Karpas-422 (cell line): Measurements from ENCODE around the gene IFT57. TPM values are rescaled to one million over a fixed set of nuclear protein-coding genes. Genes with fewer than 3 reads are reported as not detected.
A peak's percentile ranks its signal among the peaks of the same experiment; 100 is the strongest.

ENCODE experiments used
- DNase-seq: peaks from one replicate; pipeline ENCODE4 v3.0.0-alpha.2; 2015
- H2AFZ ChIP-seq: fragments of 200-600 bp; sonication (generic); 2 replicates; pipeline ENCODE4 v1.6.1; 2014; ENCODE audit warnings: antibody characterized with exemption, low read length, mixed read lengths
- H3K27ac ChIP-seq: fragments of 200-600 bp; sonication (generic); 2 replicates; pipeline ENCODE4 v1.5.1; 2014; ENCODE audit warnings: mild to moderate bottlenecking, low read length, moderate library complexity
- H3K27me3 ChIP-seq: fragments of 200-600 bp; sonication (generic); 2 replicates; pipeline ENCODE4 v1.6.1; 2014; ENCODE audit warnings: low read length, mixed read lengths
- H3K36me3 ChIP-seq: fragments of 200-600 bp; sonication (generic); 2 replicates; pipeline ENCODE4 v1.6.1; 2014; ENCODE audit warnings: low read length, mixed read lengths; ENCODE audit not compliant: insufficient read depth
- H3K4me1 ChIP-seq: fragments of 200-600 bp; sonication (generic); 2 replicates; pipeline ENCODE4 v1.6.1; 2014; ENCODE audit warnings: mild to moderate bottlenecking, low read length, mixed read lengths
- H3K4me2 ChIP-seq: fragments of 200-600 bp; sonication (generic); 2 replicates; pipeline ENCODE4 v1.6.1; 2014; ENCODE audit warnings: low read length, low read depth, mild to moderate bottlenecking; ENCODE audit not compliant: poor library complexity, severe bottlenecking
- H3K4me3 ChIP-seq: fragments of 200-600 bp; sonication (generic); 2 replicates; pipeline ENCODE4 v1.5.1; 2014; ENCODE audit warnings: mild to moderate bottlenecking, antibody characterized with exemption, low read length, mixed read lengths
- H3K79me2 ChIP-seq: fragments of 200-600 bp; sonication (generic); 2 replicates; pipeline ENCODE4 v1.6.1; 2014; ENCODE audit warnings: mild to moderate bottlenecking, low read length, mixed read lengths
- H3K9ac ChIP-seq: fragments of 200-600 bp; sonication (generic); 2 replicates; pipeline ENCODE4 v1.6.0; 2014; ENCODE audit warnings: low read length
- H3K9me2 ChIP-seq: fragments of 200-600 bp; sonication (generic), shearing (Covaris generic); replicated peaks from 2 replicates; pipeline ENCODE4 v1.6.0; 2014; ENCODE audit warnings: mild to moderate bottlenecking, low read length, moderate library complexity; ENCODE audit not compliant: insufficient read depth
- H3K9me3 ChIP-seq: fragments of 300-700, 200-600 bp; sonication (generic); 2 replicates; pipeline ENCODE4 v1.6.1; 2014; ENCODE audit warnings: low read length, mixed read lengths
- H4K20me1 ChIP-seq: fragments of 200-600 bp; sonication (generic); 2 replicates; pipeline ENCODE4 v1.6.1; 2014; ENCODE audit warnings: mild to moderate bottlenecking, antibody characterized with exemption, low read length, low read depth; ENCODE audit not compliant: insufficient read depth
- total RNA-seq: library from RNA; depleted of rRNA; stranded (reverse); fragments of >200 nt; shearing (Covaris generic); gene quantifications from 2 replicates; pipeline ENCODE4 v1.2.3, GENCODE V29; 2014; ENCODE audit warnings: low replicate concordance

The IFT57 gene
- total RNA-seq, 1 experiment from 2014 or later: 93.4 TPM

GRCh38 chr3:108136561-108137459 is 85.4 kb downstream of the IFT57 start:
- no peaks in the 10 kb centered on the region for H3K9me2 ChIP-seq
- H3K27me3 ChIP-seq: no peaks in the 10 kb centered on the region
- no peak overlapping the region for H3K4me3 ChIP-seq
- H3K36me3 ChIP-seq: no peaks in the 10 kb centered on the region
- no peaks in the 10 kb centered on the region for H3K9me3 ChIP-seq
- no peak overlapping the region for H3K27ac ChIP-seq
- H3K4me1 ChIP-seq: peaks cover 29% of the 10 kb centered on the region
- DNase-seq: no peak
- no peaks in the 10 kb centered on the region for H4K20me1 ChIP-seq
- H3K79me2 ChIP-seq: no peaks in the 10 kb centered on the region
- no peak overlapping the region for H3K4me2 ChIP-seq
- no peak overlapping the region for H2AFZ ChIP-seq
- H3K9ac ChIP-seq: no peak overlapping the region

- no peaks in the 10 kb centered on the region for H3K9me2 ChIP-seq
- H3K79me2 ChIP-seq: no peaks in the 10 kb centered on the region
- peaks cover 51% of the 10 kb centered on the region for H3K4me1 ChIP-seq
- no peak overlapping the region for H2AFZ ChIP-seq
- peak overlapping the region; percentile 52 for H3K4me2 ChIP-seq
- H3K36me3 ChIP-seq: no peaks in the 10 kb centered on the region
- no peaks in the 10 kb centered on the region for H3K9me3 ChIP-seq
- no peak overlapping the region for H3K9ac ChIP-seq
- no peaks in the 10 kb centered on the region for H4K20me1 ChIP-seq
- H3K27ac ChIP-seq: no peak overlapping the region
- H3K4me3 ChIP-seq: no peak overlapping the region
- DNase-seq: no peak
- no peaks in the 10 kb centered on the region for H3K27me3 ChIP-seq
These were observed 87.7 kb downstream of the IFT57 start for GRCh38 chr3:108134555-108134880.

- no peaks in the 10 kb centered on the region for H3K79me2 ChIP-seq
- H3K9me3 ChIP-seq: no peaks in the 10 kb centered on the region
- H3K9me2 ChIP-seq: no peaks in the 10 kb centered on the region
- no peak for DNase-seq
- H2AFZ ChIP-seq: no peak overlapping the region
- no peak overlapping the region for H3K4me3 ChIP-seq
- no peaks in the 10 kb centered on the region for H4K20me1 ChIP-seq
- no peak overlapping the region for H3K27ac ChIP-seq
- H3K4me1 ChIP-seq: peaks cover 54% of the 10 kb centered on the region
- H3K4me2 ChIP-seq: peak overlapping the region; percentile 52
- no peaks in the 10 kb centered on the region for H3K36me3 ChIP-seq
- no peak overlapping the region for H3K9ac ChIP-seq
- H3K27me3 ChIP-seq: no peaks in the 10 kb centered on the region
These were observed 88.2 kb downstream of the IFT57 start for GRCh38 chr3:108133858-108134554.

GRCh38 chr3:108133048-108133369 is 89.2 kb downstream of the IFT57 start:
- Histone ChIP-seq H4K20me1 (no peaks in the 10 kb centered on the region), H3K9me2 (no peaks in the 10 kb centered on the region), H3K4me3 (peak overlapping the region; percentile 6; the same call in 1 of the 2 replicates), H3K79me2 (no peaks in the 10 kb centered on the region), H3K9ac (no peak overlapping the region), H3K27ac (no peak overlapping the region), H2AFZ (no peak overlapping the region), H3K4me1 (peaks cover 54% of the 10 kb centered on the region), H3K9me3 (no peaks in the 10 kb centered on the region), H3K4me2 (peak overlapping the region; percentile 52), H3K36me3 (no peaks in the 10 kb centered on the region), H3K27me3 (no peaks in the 10 kb centered on the region)
- no peak for DNase-seq

GRCh38 chr3:108131475-108132134 is 90.6 kb downstream of the IFT57 start:
- Histone ChIP-seq H3K27ac (no peak overlapping the region), H3K27me3 (no peaks in the 10 kb centered on the region), H4K20me1 (no peaks in the 10 kb centered on the region), H3K9me3 (no peaks in the 10 kb centered on the region), H3K4me2 (peak overlapping the region; percentile 21), H3K36me3 (no peaks in the 10 kb centered on the region), H3K4me1 (peaks cover 61% of the 10 kb centered on the region), H3K4me3 (peak overlapping the region; percentile 14; the same call in 1 of the 2 replicates), H3K9me2 (no peaks in the 10 kb centered on the region), H3K9ac (no peak overlapping the region), H3K79me2 (no peaks in the 10 kb centered on the region), H2AFZ (no peak overlapping the region)
- DNase-seq: peak; percentile 61

GRCh38 chr3:108130701-108131474 is 91.3 kb downstream of the IFT57 start:
- Histone ChIP-seq H3K27ac (no peak overlapping the region), H4K20me1 (no peaks in the 10 kb centered on the region), H3K9ac (no peak overlapping the region), H3K36me3 (no peaks in the 10 kb centered on the region), H3K4me1 (peaks cover 67% of the 10 kb centered on the region), H3K9me2 (no peaks in the 10 kb centered on the region), H2AFZ (no peak overlapping the region), H3K27me3 (no peaks in the 10 kb centered on the region), H3K79me2 (no peaks in the 10 kb centered on the region), H3K4me3 (no peak overlapping the region), H3K4me2 (peak overlapping the region; percentile 21), H3K9me3 (no peaks in the 10 kb centered on the region)
- no peak for DNase-seq

- Histone ChIP-seq H3K36me3 (no peaks in the 10 kb centered on the region), H3K27ac (no peak overlapping the region), H3K4me3 (no peak overlapping the region), H3K4me1 (peaks cover 73% of the 10 kb centered on the region), H3K9me3 (no peaks in the 10 kb centered on the region), H2AFZ (no peak overlapping the region), H3K4me2 (peak overlapping the region; percentile 15), H4K20me1 (no peaks in the 10 kb centered on the region), H3K9ac (no peak overlapping the region), H3K9me2 (no peaks in the 10 kb centered on the region), H3K27me3 (no peaks in the 10 kb centered on the region), H3K79me2 (no peaks in the 10 kb centered on the region)
- peak; percentile 71 for DNase-seq
These were observed 92.0 kb downstream of the IFT57 start for GRCh38 chr3:108130236-108130635.
